Measurements from ENCODE around the gene GABRD.

GABRD gene

GRCh38 chr1:2070800-2071530 is 51.8 kb downstream of the GABRD start:
- Mint-ChIP-seq H3K4me3 (no peak overlapping the region), H3K4me1 (peaks cover 5% of the 10 kb centered on the region), H3K27ac (no peak overlapping the region), H3K9me3 (no peaks in the 10 kb centered on the region), H3K27me3 (no peaks in the 10 kb centered on the region), H3K36me3 (peaks cover 24% of the 10 kb centered on the region)
- ATAC-seq (ENCODE audit: low read depth), result no peak
- no peak for DNase-seq (ENCODE audit: low spot score in 2 of 2)

- no peak overlapping the region for H3K4me3 Mint-ChIP-seq
- H3K4me1 Mint-ChIP-seq, result peaks cover 2% of the 10 kb centered on the region
- peaks cover 22% of the 10 kb centered on the region for H3K36me3 Mint-ChIP-seq
- H3K27me3 Mint-ChIP-seq, result no peaks in the 10 kb centered on the region
- H3K9me3 Mint-ChIP-seq, result no peaks in the 10 kb centered on the region
- DNase-seq (ENCODE audit: low spot score in 2 of 2) (no peak), ATAC-seq (ENCODE audit: low read depth) (no peak)
- H3K27ac Mint-ChIP-seq, result no peak overlapping the region
Measured at GRCh38 chr1:2072109-2072806, 53.1 kb downstream of the GABRD start.

- peaks cover 2% of the 10 kb centered on the region for H3K4me1 Mint-ChIP-seq
- H3K9me3 Mint-ChIP-seq, result peaks cover 2% of the 10 kb centered on the region
- no peak overlapping the region for H3K27ac Mint-ChIP-seq
- no peak overlapping the region for H3K4me3 Mint-ChIP-seq
- H3K36me3 Mint-ChIP-seq, result peaks cover 28% of the 10 kb centered on the region
- DNase-seq (ENCODE audit: low spot score in 2 of 2) (no peak), ATAC-seq (ENCODE audit: low read depth) (no peak)
- no peaks in the 10 kb centered on the region for H3K27me3 Mint-ChIP-seq
Measured at GRCh38 chr1:2072891-2073290, 53.7 kb downstream of the GABRD start.

- no peak overlapping the region for H3K4me3 Mint-ChIP-seq
- ATAC-seq (ENCODE audit: low read depth), result no peak
- H3K9me3 Mint-ChIP-seq, result peaks cover 6% of the 10 kb centered on the region
- no peaks in the 10 kb centered on the region for H3K27me3 Mint-ChIP-seq
- no peak for DNase-seq (ENCODE audit: low spot score in 2 of 2)
- H3K27ac Mint-ChIP-seq, result no peak overlapping the region
- H3K36me3 Mint-ChIP-seq, result peaks cover 35% of the 10 kb centered on the region
- peaks cover 2% of the 10 kb centered on the region for H3K4me1 Mint-ChIP-seq
Measured at GRCh38 chr1:2073382-2074230, 54.5 kb downstream of the GABRD start.

GRCh38 chr1:2074396-2074795 is 55.3 kb downstream of the GABRD start:
- peaks cover 6% of the 10 kb centered on the region for H3K9me3 Mint-ChIP-seq
- H3K4me3 Mint-ChIP-seq, result no peak overlapping the region
- H3K4me1 Mint-ChIP-seq, result peaks cover 2% of the 10 kb centered on the region
- no peak for DNase-seq (ENCODE audit: low spot score in 2 of 2)
- no peak for ATAC-seq (ENCODE audit: low read depth)
- H3K27ac Mint-ChIP-seq, result no peak overlapping the region
- H3K36me3 Mint-ChIP-seq, result peaks cover 34% of the 10 kb centered on the region
- H3K27me3 Mint-ChIP-seq, result no peaks in the 10 kb centered on the region

- no peak overlapping the region for H3K27ac Mint-ChIP-seq
- peaks cover 6% of the 10 kb centered on the region for H3K9me3 Mint-ChIP-seq
- no peak overlapping the region for H3K4me3 Mint-ChIP-seq
- peaks cover 4% of the 10 kb centered on the region for H3K4me1 Mint-ChIP-seq
- no peaks in the 10 kb centered on the region for H3K27me3 Mint-ChIP-seq
- DNase-seq (ENCODE audit: low spot score in 2 of 2), result no peak
- peaks cover 36% of the 10 kb centered on the region for H3K36me3 Mint-ChIP-seq
- no peak for ATAC-seq (ENCODE audit: low read depth)
Measured at GRCh38 chr1:2074944-2075740, 56.0 kb downstream of the GABRD start.

GRCh38 chr1:2076826-2077225 is 57.7 kb downstream of the GABRD start:
- no peak overlapping the region for H3K4me3 Mint-ChIP-seq
- peaks cover 37% of the 10 kb centered on the region for H3K36me3 Mint-ChIP-seq
- no peak overlapping the region for H3K27ac Mint-ChIP-seq
- DNase-seq (ENCODE audit: low spot score in 2 of 2) (no peak), ATAC-seq (ENCODE audit: low read depth) (no peak)
- H3K4me1 Mint-ChIP-seq, result peaks cover 4% of the 10 kb centered on the region
- H3K9me3 Mint-ChIP-seq, result peaks cover 6% of the 10 kb centered on the region
- H3K27me3 Mint-ChIP-seq, result no peaks in the 10 kb centered on the region

GRCh38 chr1:2078170-2078569 is 59.0 kb downstream of the GABRD start:
- no peak overlapping the region for H3K4me3 Mint-ChIP-seq
- ATAC-seq (ENCODE audit: low read depth) (no peak), DNase-seq (ENCODE audit: low spot score in 2 of 2) (no peak)
- H3K4me1 Mint-ChIP-seq, result peaks cover 2% of the 10 kb centered on the region
- peaks cover 6% of the 10 kb centered on the region for H3K9me3 Mint-ChIP-seq
- H3K27me3 Mint-ChIP-seq, result no peaks in the 10 kb centered on the region
- peaks cover 37% of the 10 kb centered on the region for H3K36me3 Mint-ChIP-seq
- no peak overlapping the region for H3K27ac Mint-ChIP-seq

GRCh38 chr1:2079396-2080085 is 60.4 kb downstream of the GABRD start:
- DNase-seq (ENCODE audit: low spot score in 2 of 2) (no peak), ATAC-seq (ENCODE audit: low read depth) (no peak)
- peaks cover 2% of the 10 kb centered on the region for H3K4me1 Mint-ChIP-seq
- peaks cover 33% of the 10 kb centered on the region for H3K36me3 Mint-ChIP-seq
- H3K27me3 Mint-ChIP-seq, result no peaks in the 10 kb centered on the region
- peaks cover 6% of the 10 kb centered on the region for H3K9me3 Mint-ChIP-seq
- no peak overlapping the region for H3K4me3 Mint-ChIP-seq
- no peak overlapping the region for H3K27ac Mint-ChIP-seq

- ATAC-seq (ENCODE audit: low read depth) (no peak), DNase-seq (ENCODE audit: low spot score in 2 of 2) (no peak)
- Mint-ChIP-seq H3K36me3 (peaks cover 30% of the 10 kb centered on the region), H3K4me3 (no peak overlapping the region), H3K9me3 (peaks cover 6% of the 10 kb centered on the region), H3K4me1 (peaks cover 2% of the 10 kb centered on the region), H3K27me3 (no peaks in the 10 kb centered on the region), H3K27ac (no peak overlapping the region)
Measured at GRCh38 chr1:2080140-2080539, 61.0 kb downstream of the GABRD start.
